GM20000 (cell line): ENCODE data around the gene ENTPD2.

ENCODE experiments used
- DNase-seq: peaks from one replicate; pipeline ENCODE4 v3.0.0; 2012; ENCODE audit warnings: low spot score
- CTCF ChIP-seq: IDR thresholded peaks from 2 replicates; pipeline ENCODE4 v1.5.1; 2012; ENCODE audit warnings: mild to moderate bottlenecking, control low read depth; ENCODE audit errors: extremely low read depth, missing control alignments

The ENTPD2 gene

GRCh38 chr9:137031904-137032640 is 21.8 kb downstream of the ENTPD2 start, which contains the start of gene FUT7:
Gene FUT7 (minus strand): TSS chr9:137032088. CDS start chr9:137031991, 97 bp downstream.
- TF ChIP-seq CTCF = no peak
- DNase-seq = no peak

- no peak for DNase-seq
- TF ChIP-seq CTCF = no peak
These were observed 23.0 kb downstream of the ENTPD2 start for GRCh38 chr9:137030538-137031527.

- no peak for TF ChIP-seq CTCF
- DNase-seq = no peak
These were observed 23.9 kb downstream of the ENTPD2 start for GRCh38 chr9:137030006-137030405.

- TF ChIP-seq CTCF = peak; percentile 88
- peak; percentile 88 for DNase-seq
These were observed 24.6 kb downstream of the ENTPD2 start for GRCh38 chr9:137029058-137029936.

GRCh38 chr9:137028263-137029057 is 25.4 kb downstream of the ENTPD2 start:
- TF ChIP-seq CTCF = peak; percentile 61
- peak; percentile 93 for DNase-seq
